ENCODE measurements around the gene RAB3A.

RAB3A gene

DNA sequence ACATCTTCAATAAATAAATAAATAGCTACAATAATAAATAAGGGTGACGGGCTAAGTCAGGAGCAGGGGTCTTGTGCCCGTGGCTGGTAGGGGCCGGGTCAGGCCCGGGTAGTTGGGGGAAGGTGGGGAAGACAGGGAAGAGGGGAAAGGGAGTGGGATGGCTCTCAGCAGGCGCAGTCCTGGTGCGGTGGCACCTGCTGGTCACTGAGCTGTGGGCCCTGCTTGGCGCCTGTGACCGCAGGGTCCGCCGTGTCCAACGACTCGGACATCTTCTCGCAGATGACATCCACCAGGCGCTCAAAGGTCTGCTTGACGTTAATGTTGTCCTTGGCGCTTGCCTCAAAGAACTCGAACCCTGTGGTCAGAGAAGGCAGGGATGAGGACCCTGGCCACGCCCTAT lies 6.5 kb downstream of the RAB3A start:
- no peak for DNase-seq

DNA sequence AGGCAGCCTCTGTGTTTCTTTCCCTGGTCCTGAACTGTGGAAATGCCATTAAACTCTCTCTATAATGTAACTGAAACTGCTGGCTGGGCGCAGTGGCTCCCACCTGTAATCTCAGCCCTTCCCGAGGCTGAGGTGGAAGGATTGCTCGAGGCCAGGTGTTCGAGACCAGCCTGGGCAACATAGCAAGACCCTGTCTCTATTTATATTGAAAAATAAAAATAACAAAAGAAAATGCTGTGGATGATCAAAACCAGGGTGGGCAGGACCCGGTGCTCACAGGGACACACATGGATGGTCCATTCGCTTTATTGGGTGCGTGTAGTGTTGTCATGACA lies 7.4 kb downstream of the RAB3A start:
- no peak for DNase-seq

DNA sequence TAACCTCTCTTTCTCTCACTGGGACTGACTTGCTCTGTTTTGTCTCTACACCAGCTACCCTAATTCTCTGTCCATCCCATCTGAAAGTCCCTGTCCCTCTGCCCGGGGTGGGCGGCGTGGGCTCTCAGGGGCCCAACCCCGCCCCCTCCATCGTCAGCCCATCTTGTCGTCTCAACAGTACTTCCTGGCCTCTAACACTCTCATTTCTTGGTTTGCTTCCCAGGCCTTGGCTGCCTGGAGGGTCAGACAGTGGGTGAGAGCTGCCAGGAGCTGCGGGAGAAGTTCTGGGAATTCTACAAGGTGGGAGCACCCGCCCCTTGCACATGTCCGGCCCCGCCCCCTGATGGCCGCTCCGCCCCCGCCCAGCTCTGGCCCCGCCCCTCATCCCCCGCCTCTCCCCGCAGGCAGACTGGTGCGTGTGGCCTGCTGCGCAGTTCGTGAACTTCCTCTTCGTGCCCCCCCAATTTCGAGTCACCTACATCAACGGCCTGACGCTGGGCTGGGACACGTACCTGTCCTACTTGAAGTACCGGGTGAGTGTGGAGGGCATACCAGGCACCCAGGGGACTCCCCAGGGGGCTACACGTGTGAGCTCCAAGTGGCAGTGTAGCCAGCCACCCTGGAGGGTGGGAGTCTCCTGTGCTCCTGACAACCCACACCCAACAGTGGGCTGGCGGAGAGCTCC lies 9.1 kb downstream of the RAB3A start:
- no peak for DNase-seq

DNA sequence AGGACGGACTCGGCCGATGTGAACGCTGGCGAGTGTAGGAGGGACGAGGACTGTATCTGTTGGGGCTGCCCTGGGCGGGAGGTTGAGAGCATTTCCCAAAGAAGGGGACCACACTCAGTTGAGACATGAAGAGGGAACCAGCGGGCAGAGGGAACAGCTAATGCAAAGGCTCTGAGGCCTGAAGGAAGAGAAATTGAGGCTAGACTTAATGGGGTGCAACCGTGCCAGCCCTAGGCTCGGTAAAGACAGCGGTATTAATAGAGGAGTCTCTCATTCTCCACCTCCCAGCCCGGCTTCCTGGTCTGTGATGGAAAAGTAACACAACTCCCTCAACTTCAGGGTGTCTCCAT lies 9.7 kb downstream of the RAB3A start:
- no peak for DNase-seq

DNA sequence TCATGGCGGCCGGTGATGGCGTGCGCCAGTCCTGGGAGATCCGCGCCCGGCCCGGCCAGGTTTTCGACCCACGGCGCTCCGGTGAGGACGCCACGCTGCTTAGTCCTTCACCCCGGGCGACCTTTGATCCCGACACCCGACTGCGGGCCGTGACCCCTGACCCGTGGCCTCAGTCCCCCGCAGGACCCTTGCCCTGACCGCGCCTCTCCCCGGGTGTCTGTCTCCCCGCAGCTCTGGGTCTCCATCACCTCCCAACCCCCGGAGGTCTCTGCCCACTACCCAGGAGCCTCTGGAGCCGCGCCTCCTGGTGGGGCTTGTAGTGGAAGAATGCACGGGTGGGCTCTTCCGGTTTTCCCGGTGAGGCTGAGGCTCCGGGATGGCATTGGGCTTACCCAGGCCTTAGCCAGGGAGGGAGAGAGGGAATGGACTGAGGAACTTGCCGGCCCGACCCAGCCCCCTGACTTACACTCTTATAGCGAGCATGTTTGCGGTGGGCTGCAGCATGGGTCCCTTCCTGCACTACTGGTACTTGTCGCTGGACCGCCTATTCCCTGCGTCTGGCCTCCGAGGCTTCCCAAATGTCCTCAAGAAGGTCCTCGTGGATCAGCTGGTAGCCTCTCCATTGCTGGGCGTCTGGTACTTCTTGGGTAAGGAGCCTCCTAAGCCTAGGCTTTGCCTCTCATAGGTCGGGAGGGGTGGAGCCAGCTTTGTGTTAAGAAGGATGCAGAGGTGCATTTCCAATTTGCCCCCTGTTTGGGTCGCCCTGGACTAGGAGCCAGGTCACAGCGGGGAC lies 10.3 kb downstream of the RAB3A start:
- no peak for DNase-seq

DNA sequence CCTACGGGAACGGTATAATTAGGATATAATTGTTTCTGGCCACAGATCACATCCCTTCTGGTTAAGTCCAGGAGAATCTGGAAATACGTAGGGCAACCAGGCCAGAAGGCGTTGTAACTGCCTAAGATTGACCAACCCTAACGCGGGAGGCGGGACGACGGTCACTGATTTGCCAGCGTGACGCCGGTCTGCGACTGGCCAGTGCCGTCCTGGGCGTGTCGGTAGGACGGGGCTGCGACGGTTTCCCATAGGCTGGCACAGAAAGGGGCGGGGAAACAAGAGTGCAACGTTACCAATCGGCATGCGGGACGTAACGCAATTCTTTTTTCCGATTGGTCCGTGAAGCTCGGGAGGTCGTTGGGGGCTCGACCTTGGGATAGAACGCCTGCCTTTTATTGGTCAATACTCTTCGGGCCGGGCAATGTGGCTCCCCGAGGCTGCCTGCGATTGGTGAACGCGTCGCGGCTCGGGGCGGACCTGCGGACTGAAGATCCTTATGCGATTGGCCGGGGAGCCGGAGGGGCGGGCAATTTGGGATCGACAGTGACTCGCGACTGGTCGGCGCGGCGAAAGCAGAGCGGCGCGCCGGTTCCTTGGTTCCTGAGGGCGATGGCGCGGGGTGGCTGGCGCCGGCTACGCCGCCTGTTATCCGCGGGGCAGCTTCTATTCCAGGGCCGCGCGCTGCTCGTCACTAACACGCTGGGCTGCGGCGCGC lies 11.0 kb downstream of the RAB3A start, which contains the start of gene MPV17L2:
Gene MPV17L2 (plus strand): TSS at position 546 of the 715 bp plus-strand sequence. CDS start 64 bp downstream, at position 610.
- DNase-seq: peak; percentile 100

DNA sequence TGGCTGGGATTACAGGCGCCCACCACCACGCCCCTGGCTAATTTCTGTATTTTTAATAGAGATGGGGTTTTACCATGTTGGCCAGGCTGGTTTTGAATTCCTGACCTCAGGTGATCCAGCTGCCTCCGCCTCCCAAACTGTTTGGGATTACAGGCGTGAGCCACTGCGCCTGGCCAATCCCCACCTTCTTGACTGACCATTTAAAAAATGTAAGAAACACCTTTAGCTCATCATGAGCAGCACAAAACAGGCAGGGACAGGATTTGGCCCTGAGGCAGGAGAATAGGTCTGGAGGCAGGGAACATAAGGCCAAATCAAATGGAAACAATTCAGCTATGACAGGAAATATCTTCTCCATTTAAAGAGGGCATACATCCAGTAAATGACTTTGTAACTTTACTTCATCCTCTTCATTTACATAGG lies 12.2 kb downstream of the RAB3A start:
- no peak for DNase-seq

DNA sequence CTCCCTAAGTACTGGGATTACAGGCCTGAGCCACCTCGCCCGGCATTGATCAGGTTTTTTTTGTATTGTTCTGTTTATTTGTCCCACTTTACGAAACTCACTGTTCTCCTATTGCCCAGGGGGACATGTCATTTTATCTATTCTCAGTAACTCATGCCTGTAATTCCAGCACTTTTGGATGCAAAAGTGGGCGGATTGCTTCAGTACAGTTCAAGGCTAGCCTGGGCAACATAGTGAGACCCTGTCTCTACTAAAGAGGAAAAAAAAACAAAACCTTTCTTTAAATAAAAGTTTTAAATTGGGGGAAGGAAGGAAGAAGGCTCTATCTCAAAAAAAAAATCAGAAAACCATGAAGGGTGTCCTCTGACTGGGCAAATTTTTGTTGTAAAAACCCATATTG lies 13.6 kb downstream of the RAB3A start:
- DNase-seq: no peak

DNA sequence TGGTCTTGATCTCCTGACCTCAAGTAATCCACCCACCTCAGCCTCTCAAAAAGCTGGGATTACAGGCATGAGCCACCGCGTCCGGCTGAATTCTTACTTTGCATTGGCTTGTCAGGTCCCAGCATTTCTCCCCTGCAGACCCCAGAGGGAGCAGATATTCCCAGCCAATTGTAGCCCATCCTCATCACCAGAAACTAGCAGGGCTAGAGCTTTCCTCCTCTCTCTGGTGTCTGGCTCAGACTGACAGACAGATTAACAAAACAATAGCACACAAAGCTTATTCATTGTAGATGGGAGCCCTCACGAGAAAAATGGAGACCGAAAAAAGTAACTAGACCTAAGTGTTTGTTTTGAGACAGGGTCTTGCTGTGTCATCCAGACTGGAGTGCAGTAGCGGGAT lies 18.3 kb downstream of the RAB3A start:
- no peak for DNase-seq

DNA sequence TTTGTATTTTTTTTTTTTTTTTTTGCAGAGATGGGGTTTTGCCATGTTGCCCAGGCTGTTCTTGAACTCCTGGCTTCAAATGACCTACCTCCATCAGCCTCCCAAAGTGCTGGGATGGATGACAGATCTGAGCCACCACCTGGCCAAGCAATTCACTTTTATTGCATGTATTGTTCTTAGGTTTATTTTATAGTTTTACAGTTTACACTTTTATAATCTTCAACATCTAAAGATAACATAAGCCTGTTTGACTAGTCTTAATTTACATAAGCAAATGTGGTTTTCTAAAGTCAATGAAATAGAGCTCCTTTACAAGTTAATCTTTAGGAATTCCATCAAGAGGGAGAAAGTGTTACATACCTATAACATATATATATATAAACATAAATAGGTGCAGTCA lies 20.3 kb downstream of the RAB3A start:
- no peak for DNase-seq

DNA sequence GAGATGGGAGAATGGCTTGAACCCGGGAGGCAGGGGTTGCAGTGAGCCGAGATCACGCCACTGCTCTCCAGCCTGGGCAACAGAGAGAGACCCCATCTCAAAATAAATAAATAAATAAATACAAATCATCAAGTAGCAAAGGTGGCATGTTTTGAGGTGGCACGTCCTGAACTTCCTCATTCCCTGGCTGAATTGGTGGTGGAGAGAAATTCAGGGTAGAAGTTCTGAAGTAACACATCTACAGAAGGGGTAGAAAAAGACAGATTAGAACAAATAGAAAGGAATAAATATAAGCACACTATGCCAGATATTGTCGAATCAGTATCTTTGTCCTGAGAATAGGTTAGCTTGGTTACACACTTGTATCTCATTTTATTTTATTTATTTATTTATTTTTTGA lies 23.9 kb downstream of the RAB3A start:
- no peak for DNase-seq

DNA sequence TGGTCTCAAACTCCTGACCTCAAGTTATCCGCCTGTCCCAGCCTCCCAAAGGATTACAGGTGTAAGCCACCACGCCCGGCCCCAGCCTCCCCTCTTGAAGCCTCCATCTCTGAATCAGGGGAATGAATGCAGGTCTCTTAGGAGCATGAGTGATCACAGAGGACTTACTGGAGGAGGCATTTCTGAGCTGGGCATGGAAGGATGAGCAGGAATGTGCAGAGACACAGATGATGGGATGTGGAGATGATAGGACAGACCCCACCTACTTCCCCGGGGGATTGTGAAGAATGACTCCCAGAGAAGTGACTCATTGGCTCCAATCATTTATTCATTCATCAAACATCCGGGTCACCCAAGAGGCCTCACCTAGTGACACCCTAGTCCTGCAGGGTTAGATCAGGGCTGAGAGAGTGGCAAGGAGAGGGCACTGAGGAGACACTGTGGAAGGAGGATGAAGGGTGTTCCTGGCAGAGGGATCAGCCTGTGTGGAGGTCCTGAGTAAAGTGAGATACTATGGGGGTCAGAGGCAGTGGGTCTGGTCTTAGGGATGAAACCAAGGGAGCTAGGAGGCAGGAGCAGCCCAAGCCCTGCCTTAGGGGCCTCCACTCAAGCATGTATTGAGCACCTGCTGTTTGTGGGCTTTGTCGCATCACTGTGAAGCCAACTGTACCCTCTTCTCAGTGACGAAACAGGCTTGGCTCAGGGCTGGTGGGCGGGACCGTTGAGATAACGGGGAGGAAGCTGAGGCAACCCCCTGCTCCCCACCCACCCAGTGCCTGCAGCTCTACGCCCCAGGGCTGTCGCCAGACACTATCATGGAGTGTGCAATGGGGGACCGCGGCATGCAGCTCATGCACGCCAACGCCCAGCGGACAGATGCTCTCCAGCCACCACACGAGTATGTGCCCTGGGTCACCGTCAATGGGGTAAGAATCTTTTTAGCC lies 27.2 kb downstream of the RAB3A start:
- DNase-seq: no peak

DNA sequence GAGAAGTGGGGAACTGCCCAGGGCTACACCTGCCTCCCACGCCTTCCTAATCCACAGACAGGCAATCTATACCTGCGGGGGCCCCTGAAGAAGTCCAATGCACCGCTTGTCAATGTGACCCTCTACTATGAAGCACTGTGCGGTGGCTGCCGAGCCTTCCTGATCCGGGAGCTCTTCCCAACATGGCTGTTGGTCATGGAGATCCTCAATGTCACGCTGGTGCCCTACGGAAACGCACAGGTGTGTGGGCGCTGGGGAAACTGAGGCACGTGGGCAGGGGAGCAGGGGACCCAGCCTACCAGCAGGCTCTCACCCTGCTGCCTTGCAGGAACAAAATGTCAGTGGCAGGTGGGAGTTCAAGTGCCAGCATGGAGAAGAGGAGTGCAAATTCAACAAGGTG lies 28.9 kb downstream of the RAB3A start:
- DNase-seq: no peak

DNA sequence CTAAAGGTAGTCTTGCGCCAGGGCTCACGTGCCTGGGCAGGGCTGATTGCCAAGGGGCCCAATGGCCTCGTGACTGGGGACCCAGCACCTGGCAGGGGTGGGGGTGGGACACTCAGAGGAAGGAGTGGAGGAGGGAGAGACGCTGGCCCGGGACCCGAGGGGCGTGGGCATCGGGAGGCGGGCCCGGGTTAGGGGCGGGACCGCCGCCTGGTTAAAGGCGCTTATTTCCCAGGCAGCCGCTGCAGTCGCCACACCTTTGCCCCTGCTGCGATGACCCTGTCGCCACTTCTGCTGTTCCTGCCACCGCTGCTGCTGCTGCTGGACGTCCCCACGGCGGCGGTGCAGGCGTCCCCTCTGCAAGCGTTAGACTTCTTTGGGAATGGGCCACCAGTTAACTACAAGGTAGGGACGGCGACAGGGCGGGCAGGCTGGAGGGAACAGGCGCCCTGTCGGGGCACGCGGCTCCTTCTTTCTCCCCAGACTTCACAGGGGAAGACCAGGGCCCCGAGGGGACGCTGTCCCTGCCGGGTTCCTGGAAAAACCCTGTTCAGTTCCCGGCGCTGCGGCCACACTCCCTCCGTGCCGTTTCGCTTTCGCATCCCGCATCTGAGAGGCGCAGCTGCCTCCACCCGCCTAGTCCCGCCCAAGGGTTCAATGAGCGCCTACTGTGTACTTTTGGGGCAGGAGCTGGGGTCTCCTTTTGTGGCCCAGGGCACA lies 30.1 kb downstream of the RAB3A start, which contains the start of gene IFI30:
Gene IFI30 (plus strand): TSS at position 242 of the 717 bp plus-strand sequence. CDS start 29 bp downstream, at position 271.
- peak; percentile 24 for DNase-seq

DNA sequence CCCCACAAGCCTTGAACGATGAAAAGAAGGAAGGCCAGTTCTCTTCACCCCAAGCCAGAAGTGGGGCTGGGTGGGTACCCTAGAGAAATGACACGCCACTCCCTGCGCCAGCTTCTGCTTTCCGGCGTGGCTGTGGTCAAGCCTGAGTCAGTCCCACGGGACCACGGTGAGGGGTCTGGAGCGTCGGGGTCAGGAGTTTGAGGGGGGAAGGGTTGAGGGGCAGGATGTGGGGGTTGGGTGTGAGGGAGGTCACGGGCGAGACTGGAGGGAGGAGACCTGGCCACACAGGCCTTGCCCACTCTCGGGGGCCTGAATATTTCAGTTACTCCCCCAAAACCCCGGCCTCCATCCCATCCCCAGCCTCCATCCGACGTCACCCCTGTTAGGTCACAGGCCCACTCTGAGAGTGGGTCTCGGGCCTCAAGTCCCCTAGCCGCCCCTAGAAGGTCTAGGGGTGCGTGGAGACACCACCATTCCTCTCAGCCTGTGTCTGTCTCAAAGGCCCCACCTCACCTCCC lies 30.7 kb downstream of the RAB3A start:
- no peak for DNase-seq

DNA sequence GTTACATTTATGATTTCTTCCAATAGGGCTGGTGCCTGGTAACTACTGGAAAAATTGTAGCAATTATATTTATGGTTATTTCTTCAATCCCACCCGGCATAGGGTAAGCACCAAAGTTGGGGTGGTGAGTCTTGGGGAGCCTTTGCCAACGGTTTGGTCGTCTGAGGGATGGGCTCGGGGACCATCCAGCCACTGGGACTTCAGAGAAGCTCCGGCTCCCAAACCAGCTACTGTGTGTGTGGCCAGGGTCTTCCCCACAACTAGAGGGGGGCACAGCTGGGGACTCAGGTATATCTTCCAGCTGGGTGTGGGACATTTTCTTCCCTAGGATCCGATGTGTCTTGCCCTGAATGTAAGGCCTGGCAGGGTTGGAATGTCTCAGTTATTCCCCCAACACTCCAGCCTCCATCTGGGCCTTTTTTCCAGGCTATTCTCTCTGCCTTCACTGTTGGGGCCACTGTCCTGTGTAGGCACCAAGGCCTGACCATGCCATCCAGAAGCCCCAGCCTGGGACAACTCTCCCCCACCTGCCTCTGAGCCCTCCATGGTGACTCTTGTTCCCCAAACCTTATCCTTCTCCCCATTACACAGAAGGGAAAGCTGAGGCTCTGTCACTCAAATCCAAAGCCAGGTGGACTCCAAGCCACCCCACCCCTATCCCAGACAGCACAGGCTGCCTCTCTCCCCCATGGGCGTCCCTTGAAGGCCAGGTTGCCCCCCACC lies 31.4 kb downstream of the RAB3A start:
- no peak for DNase-seq

DNA sequence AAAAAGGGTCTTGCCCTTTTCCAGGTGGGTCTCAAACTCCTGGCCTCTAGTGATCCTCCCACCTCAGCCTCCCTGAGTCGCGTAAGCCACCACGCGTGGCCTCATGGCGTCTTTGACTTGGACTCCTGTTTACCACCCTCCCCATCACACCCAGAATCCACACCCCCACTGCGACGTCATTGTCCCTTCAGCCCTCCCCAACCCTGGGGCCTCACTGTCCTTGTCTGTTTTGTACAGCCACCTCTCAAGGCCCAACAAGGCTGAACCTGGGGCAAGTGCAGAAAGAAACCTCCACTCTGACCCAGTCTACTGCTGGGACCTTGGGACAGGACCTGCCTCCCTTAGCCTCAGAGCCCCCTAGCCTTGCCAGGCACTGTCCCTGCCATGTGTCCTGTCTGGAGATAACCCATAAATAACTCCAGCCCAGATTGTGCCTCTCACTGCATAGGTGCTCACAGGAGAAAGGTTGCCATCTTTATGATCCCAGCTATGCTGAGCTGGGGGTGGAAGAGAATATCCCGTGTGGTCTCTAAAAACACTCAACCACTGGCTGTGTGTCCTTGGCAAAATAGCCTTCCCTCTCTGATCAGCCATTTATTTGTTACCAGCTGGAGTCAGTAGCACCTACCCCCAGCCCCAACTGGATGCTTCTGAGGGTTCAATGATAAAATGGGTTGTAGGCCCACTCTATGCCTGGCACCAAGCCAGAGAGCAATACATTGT lies 32.1 kb downstream of the RAB3A start:
- DNase-seq: no peak

DNA sequence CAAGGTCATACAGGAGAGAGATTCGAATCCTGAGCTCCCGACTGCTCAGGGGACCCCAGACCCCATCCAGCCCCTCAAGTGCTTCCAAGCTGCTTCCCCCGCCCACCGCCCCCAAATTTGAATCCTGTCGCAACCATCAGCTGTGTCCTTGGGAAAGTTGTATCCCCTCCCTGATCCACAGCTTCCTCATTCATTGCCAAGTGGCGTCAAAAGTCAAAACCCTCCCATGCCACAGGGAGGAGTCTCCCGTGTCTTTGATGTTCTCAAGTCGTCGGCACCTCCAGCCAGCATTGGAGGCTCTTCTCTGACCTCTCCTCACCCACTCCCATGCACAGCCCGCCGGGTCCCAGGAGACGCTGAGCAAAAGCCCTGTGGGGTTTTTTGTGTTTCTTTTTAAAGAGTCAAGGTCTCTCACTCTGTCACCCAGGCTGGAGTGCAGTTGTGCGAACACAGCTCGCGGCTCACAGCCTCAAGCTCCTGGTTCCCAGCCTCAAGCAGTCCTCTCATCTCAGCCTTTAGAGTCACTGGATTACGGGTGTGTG lies 33.1 kb downstream of the RAB3A start:
- DNase-seq: no peak

DNA sequence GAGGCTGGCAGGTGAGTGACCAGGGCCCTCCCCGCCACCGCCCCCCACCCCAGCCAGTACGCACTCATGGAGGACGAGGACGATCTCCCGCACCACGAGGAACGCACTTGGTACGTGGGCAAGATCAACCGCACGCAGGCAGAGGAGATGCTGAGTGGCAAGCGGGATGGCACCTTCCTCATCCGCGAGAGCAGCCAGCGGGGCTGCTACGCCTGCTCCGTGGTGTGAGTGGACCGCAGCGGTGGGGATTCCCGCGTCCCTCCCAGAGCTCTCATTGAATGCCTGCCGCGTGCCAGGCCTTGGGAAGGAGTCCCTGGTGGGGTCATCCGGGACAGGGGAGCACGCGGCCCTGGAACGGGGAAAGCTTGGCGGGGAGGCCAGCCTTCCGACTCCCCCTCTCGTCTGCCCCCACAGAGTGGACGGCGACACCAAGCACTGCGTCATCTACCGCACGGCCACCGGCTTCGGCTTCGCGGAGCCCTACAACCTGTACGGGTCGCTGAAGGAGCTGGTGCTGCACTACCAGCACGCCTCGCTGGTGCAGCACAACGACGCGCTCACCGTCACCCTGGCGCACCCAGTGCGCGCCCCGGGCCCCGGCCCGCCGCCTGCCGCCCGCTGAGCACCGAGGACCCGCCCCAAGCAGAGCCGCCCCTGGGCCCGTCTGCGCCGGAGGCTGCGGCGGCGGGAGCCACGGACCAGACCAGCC lies 35.0 kb downstream of the RAB3A start:
- no peak for DNase-seq
